Right lobe of liver (tissue), 4 donors: Measurements from ENCODE around the gene LCE2A.

ENCODE experiments used
- POLR2A ChIP-seq: fragments of 450-650 bp; IDR thresholded peaks from one replicate; pipeline ENCODE4 v1.6.1; 2017; ENCODE audit warnings: antibody characterized with exemption, mild to moderate bottlenecking
- TF ChIP-seq, protein P1 (sequence below), 4 donors: fragments of 200-600 bp in 3 of 4; fragments of 450-650 bp in 1 of 4; IDR thresholded peaks; one replicate each; pipeline versions ENCODE4 v1.5.1 to v1.8.0; 2016 to 2022; ENCODE audit warnings: antibody characterized with exemption in 4 of 4, mild to moderate bottlenecking in 2 of 4
- donor health status: DM: no; HTN: no; CAD: no.
- donor health status: DM: no; HTN: no; CAD: no.
- donor health status: DM: no; HTN: yes; CAD: no.

DNA sequence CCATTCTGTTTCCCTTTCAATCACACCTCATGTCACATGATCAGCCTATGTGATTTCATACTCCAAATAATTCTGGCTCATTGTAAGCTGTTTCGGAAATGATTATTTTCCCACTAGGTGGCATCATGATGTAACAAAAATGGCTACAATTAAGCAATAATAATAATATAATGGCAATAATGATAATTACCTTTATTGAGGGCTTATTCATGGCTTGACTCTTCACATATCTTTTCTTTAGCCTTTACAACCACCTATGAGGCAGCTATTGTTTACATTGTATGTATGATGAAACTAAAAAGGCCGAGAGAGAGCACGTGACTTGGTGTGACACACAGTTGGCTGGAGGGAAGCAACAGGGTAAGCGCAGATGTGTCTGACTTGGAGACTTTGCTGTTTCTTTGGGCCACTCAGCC is 47.2 kb downstream of the LCE2A start:
- TF ChIP-seq, protein P1, sequence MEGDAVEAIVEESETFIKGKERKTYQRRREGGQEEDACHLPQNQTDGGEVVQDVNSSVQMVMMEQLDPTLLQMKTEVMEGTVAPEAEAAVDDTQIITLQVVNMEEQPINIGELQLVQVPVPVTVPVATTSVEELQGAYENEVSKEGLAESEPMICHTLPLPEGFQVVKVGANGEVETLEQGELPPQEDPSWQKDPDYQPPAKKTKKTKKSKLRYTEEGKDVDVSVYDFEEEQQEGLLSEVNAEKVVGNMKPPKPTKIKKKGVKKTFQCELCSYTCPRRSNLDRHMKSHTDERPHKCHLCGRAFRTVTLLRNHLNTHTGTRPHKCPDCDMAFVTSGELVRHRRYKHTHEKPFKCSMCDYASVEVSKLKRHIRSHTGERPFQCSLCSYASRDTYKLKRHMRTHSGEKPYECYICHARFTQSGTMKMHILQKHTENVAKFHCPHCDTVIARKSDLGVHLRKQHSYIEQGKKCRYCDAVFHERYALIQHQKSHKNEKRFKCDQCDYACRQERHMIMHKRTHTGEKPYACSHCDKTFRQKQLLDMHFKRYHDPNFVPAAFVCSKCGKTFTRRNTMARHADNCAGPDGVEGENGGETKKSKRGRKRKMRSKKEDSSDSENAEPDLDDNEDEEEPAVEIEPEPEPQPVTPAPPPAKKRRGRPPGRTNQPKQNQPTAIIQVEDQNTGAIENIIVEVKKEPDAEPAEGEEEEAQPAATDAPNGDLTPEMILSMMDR (IDR thresholded peaks at IDR 0.05), result peak in 1 of 4 donors; percentile 10
- TF ChIP-seq POLR2A, result no peak
